Mononuclear cell (primary cell): ENCODE measurements around the gene ZNF580. TPM values are rescaled to one million over a fixed set of nuclear protein-coding genes. Genes with fewer than 3 reads are reported as not detected.

Experiments used
- H3K27me3 ChIP-seq: 2 replicates; pipeline ENCODE4 v1.6.0; 2011; ENCODE audit warnings: low read length, control low read depth; ENCODE audit not compliant: insufficient read depth
- H3K4me1 ChIP-seq: 2 replicates; pipeline ENCODE4 v1.5.1; 2011; ENCODE audit warnings: mild to moderate bottlenecking, low read length, control low read depth; ENCODE audit not compliant: insufficient read depth
- H3K4me3 ChIP-seq: 2 replicates; pipeline ENCODE4 v1.5.1; 2011; ENCODE audit warnings: mild to moderate bottlenecking, low read length, moderate library complexity
- H3K9me3 ChIP-seq: 2 replicates; pipeline ENCODE4 v1.5.1; 2011; ENCODE audit warnings: low read depth, mild to moderate bottlenecking, control low read depth, low read length
- total RNA-seq: library from RNA; depleted of rRNA; stranded (reverse); fragments of >200 nt; gene quantifications from one replicate; pipeline ENCODE4 v1.2.3, GENCODE V29; 2012

Gene ZNF580
- total RNA-seq, 1 donor, result 14.4 TPM

GRCh38 chr19:55602104-55603001 lies 38.4 kb upstream of the ZNF580 start:
- H3K4me3 ChIP-seq, result no peak overlapping the region
- H3K4me1 ChIP-seq, result peaks cover 42% of the 10 kb centered on the region
- H3K27me3 ChIP-seq, result no peaks in the 10 kb centered on the region
- no peaks in the 10 kb centered on the region for H3K9me3 ChIP-seq

- no peak overlapping the region for H3K4me3 ChIP-seq
- H3K4me1 ChIP-seq, result peaks cover 46% of the 10 kb centered on the region
- H3K27me3 ChIP-seq, result no peaks in the 10 kb centered on the region
- H3K9me3 ChIP-seq, result no peaks in the 10 kb centered on the region
Measured at GRCh38 chr19:55603115-55603514, 37.7 kb upstream of the ZNF580 start.

GRCh38 chr19:55603581-55604292 lies 37.1 kb upstream of the ZNF580 start:
- no peaks in the 10 kb centered on the region for H3K27me3 ChIP-seq
- no peaks in the 10 kb centered on the region for H3K9me3 ChIP-seq
- no peak overlapping the region for H3K4me3 ChIP-seq
- peaks cover 47% of the 10 kb centered on the region for H3K4me1 ChIP-seq

- no peaks in the 10 kb centered on the region for H3K27me3 ChIP-seq
- H3K9me3 ChIP-seq, result no peaks in the 10 kb centered on the region
- H3K4me3 ChIP-seq, result peak overlapping the region; percentile 76
- H3K4me1 ChIP-seq, result peaks cover 55% of the 10 kb centered on the region
Measured at GRCh38 chr19:55605207-55605636, 35.6 kb upstream of the ZNF580 start.

GRCh38 chr19:55605637-55606470 lies 34.9 kb upstream of the ZNF580 start, which contains the start of gene ZNF865:
TSS of gene ZNF865 (plus strand) at chr19:55605647. CDS start at chr19:55613619, 7,972 bp downstream.
- Histone ChIP-seq H3K4me3 (peak within 1 kb of the TSS; percentile 76), H3K9me3 (no peaks in the 10 kb centered on the region), H3K4me1 (peaks cover 52% of the 10 kb centered on the region), H3K27me3 (no peaks in the 10 kb centered on the region)

GRCh38 chr19:55606471-55606787 lies 34.4 kb upstream of the ZNF580 start:
- Histone ChIP-seq H3K9me3 (no peaks in the 10 kb centered on the region), H3K27me3 (no peaks in the 10 kb centered on the region), H3K4me3 (peak overlapping the region; percentile 76), H3K4me1 (peaks cover 49% of the 10 kb centered on the region)

- Histone ChIP-seq H3K4me3 (no peak overlapping the region), H3K4me1 (peaks cover 50% of the 10 kb centered on the region), H3K9me3 (no peaks in the 10 kb centered on the region), H3K27me3 (no peaks in the 10 kb centered on the region)
Measured at GRCh38 chr19:55606817-55607216, 34.0 kb upstream of the ZNF580 start.

- H3K27me3 ChIP-seq, result no peaks in the 10 kb centered on the region
- H3K9me3 ChIP-seq, result no peaks in the 10 kb centered on the region
- H3K4me1 ChIP-seq, result peaks cover 57% of the 10 kb centered on the region
- H3K4me3 ChIP-seq, result no peak overlapping the region
Measured at GRCh38 chr19:55609326-55609725, 31.5 kb upstream of the ZNF580 start.

GRCh38 chr19:55611300-55611982 lies 29.4 kb upstream of the ZNF580 start:
- H3K4me1 ChIP-seq, result peaks cover 43% of the 10 kb centered on the region
- H3K9me3 ChIP-seq, result no peaks in the 10 kb centered on the region
- H3K27me3 ChIP-seq, result no peaks in the 10 kb centered on the region
- H3K4me3 ChIP-seq, result no peak overlapping the region

- H3K4me1 ChIP-seq, result peaks cover 37% of the 10 kb centered on the region
- no peaks in the 10 kb centered on the region for H3K9me3 ChIP-seq
- H3K27me3 ChIP-seq, result no peaks in the 10 kb centered on the region
- no peak overlapping the region for H3K4me3 ChIP-seq
Measured at GRCh38 chr19:55611983-55612645, 28.7 kb upstream of the ZNF580 start.

- Histone ChIP-seq H3K4me1 (peaks cover 37% of the 10 kb centered on the region), H3K4me3 (no peak overlapping the region), H3K27me3 (no peaks in the 10 kb centered on the region), H3K9me3 (no peaks in the 10 kb centered on the region)
Measured at GRCh38 chr19:55613396-55613795, 27.4 kb upstream of the ZNF580 start.

- Histone ChIP-seq H3K27me3 (no peaks in the 10 kb centered on the region), H3K4me1 (peaks cover 41% of the 10 kb centered on the region), H3K9me3 (no peaks in the 10 kb centered on the region), H3K4me3 (no peak overlapping the region)
Measured at GRCh38 chr19:55613930-55614710, 26.7 kb upstream of the ZNF580 start.

GRCh38 chr19:55614711-55615542 lies 25.9 kb upstream of the ZNF580 start:
- Histone ChIP-seq H3K4me3 (no peak overlapping the region), H3K9me3 (no peaks in the 10 kb centered on the region), H3K4me1 (peaks cover 44% of the 10 kb centered on the region), H3K27me3 (no peaks in the 10 kb centered on the region)
